ENCODE measurements around the gene PPM1G. TPM values are rescaled to one million over a fixed set of nuclear protein-coding genes. Genes with fewer than 3 reads are reported as not detected.

Gene PPM1G
- total RNA-seq, 1 experiment from 2014 or later, result 140 TPM

DNA sequence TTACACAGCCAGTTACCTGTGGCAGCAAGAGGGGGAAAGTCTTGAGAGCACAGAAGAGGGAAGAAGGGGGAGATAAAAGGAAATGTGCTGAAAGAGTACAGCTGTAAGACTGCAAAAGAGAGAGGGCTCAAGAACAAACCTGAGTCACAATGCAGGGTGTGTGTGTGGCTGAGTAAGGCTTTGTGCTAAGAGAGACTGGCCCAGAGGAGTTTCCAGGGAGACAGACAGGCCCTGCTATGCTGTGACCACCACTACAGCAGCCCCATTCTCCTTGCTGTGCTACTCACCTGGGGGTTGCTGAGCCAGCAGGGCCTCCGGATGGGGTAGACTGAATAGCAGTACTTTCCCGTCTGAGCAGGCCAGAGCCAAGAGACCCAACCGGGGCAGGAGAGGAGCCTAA is 74.1 kb downstream of the PPM1G start:
- RAD21 ChIA-PET (ENCODE audit: low non-redundant PET in 1 of 2, low total read pairs in 2 of 2, uncharacterized antibody in 2 of 2, unreplicated experiment in 2 of 2), result no interaction called here
- DNase-seq (ENCODE audit: low read depth, low spot score), result no peak
- BruUV-seq (replicated peaks), result no TSS peak

More for the DNA sequence above, 74.1 kb downstream of the PPM1G start:
- no peaks in the 10 kb centered on the region for H3K9me3 ChIP-seq (ENCODE audit: control insufficient read depth in 1 of 2, insufficient read depth in 1 of 2, low read depth in 1 of 2, low read length in 2 of 2)
- no peaks in the 10 kb centered on the region for H4K20me1 ChIP-seq (ENCODE audit: insufficient read depth)
- H3K79me2 ChIP-seq (ENCODE audit: insufficient read depth, low read length), result no peaks in the 10 kb centered on the region
- no peak overlapping the region for H3K27ac ChIP-seq (ENCODE audit: low read depth, low read length)
- H2AFZ ChIP-seq (ENCODE audit: low read depth, low read length, poor library complexity, severe bottlenecking), result no peak overlapping the region
- H3K4me2 ChIP-seq (ENCODE audit: low read length), result no peak overlapping the region
- H3K27me3 ChIP-seq (ENCODE audit: insufficient read depth, low read length), result no peaks in the 10 kb centered on the region
- intact Hi-C loops (cut with micrococcal nuclease), result no loop called here
- no peak overlapping the region for H3K9ac ChIP-seq (ENCODE audit: low read length)
- H3K4me3 ChIP-seq (replicated peaks in 1 of 2; ENCODE audit: low read depth in 1 of 2, low read length in 2 of 2), result no peak overlapping the region
- no peaks in the 10 kb centered on the region for H3K4me1 ChIP-seq (ENCODE audit: control insufficient read depth in 1 of 2, insufficient read depth in 2 of 2, low read length in 2 of 2)
- POLR2A ChIA-PET, result no interaction called here
- H3K9me2 ChIP-seq (ENCODE audit: insufficient read depth), result no peaks in the 10 kb centered on the region
- no peak for ATAC-seq
- CTCF ChIA-PET, result no interaction called here
- TF ChIP-seq TCF7L2 (IDR thresholded peaks at IDR 0.05; ENCODE audit: borderline replicate concordance, extremely low read depth, insufficient read depth, insufficient read length), result no peak
- H3K36me3 ChIP-seq (ENCODE audit: control insufficient read depth in 1 of 2, insufficient read depth in 2 of 2, low read length in 2 of 2), result peaks cover 29 to 42% of the 10 kb centered on the region in 2 experiments; a peak in 3 of 4 replicates

Other genes with a start within 250 kb of the PPM1G start
- 93.6 TPM for gene ATRAID, start 197.6 kb downstream of the PPM1G start, total RNA-seq (2021; ENCODE audit: unreplicated experiment)
- 55.4 TPM for gene SLC5A6, start 197.3 kb downstream of the PPM1G start, total RNA-seq (2021; ENCODE audit: unreplicated experiment)
- gene CAD, start 192.2 kb downstream of the PPM1G start, total RNA-seq (2021; ENCODE audit: unreplicated experiment), result 114 TPM
- 20.5 TPM for gene SLC30A3, start 146.5 kb downstream of the PPM1G start, total RNA-seq (2021; ENCODE audit: unreplicated experiment)
- 2.5 TPM for gene DNAJC5G, start 134.2 kb downstream of the PPM1G start, total RNA-seq (2021; ENCODE audit: unreplicated experiment)
- 2.0 TPM for gene TRIM54, start 127.2 kb downstream of the PPM1G start, total RNA-seq (2021; ENCODE audit: unreplicated experiment)
- 8.0 TPM for gene UCN, start 101.1 kb downstream of the PPM1G start, total RNA-seq (2021; ENCODE audit: unreplicated experiment)
- gene MPV17, start 86.5 kb downstream of the PPM1G start, total RNA-seq (2021; ENCODE audit: unreplicated experiment), result 55.4 TPM
- gene GTF3C2, start 52.8 kb downstream of the PPM1G start, total RNA-seq (2021; ENCODE audit: unreplicated experiment), result 88.2 TPM
- 43.8 TPM for gene EIF2B4, start 39.3 kb downstream of the PPM1G start, total RNA-seq (2021; ENCODE audit: unreplicated experiment)
- 90.5 TPM for gene SNX17, start 39.0 kb downstream of the PPM1G start, total RNA-seq (2021; ENCODE audit: unreplicated experiment)
- gene ZNF513, start 28.9 kb downstream of the PPM1G start, total RNA-seq (2021; ENCODE audit: unreplicated experiment), result 12.8 TPM
- gene NRBP1, start 19.0 kb upstream of the PPM1G start, total RNA-seq (2021; ENCODE audit: unreplicated experiment), result 79.1 TPM
- gene KRTCAP3, start 32.8 kb upstream of the PPM1G start, total RNA-seq (2021; ENCODE audit: unreplicated experiment), result 65.7 TPM
- gene IFT172, start 80.2 kb upstream of the PPM1G start, total RNA-seq (2021; ENCODE audit: unreplicated experiment), result 13.7 TPM
- 3.3 TPM for gene FNDC4, start 85.6 kb upstream of the PPM1G start, total RNA-seq (2021; ENCODE audit: unreplicated experiment)
- gene GCKR, start 87.2 kb upstream of the PPM1G start, total RNA-seq (2021; ENCODE audit: unreplicated experiment), result not detected
- 33.0 TPM for gene ZNF512, start 173.5 kb upstream of the PPM1G start, total RNA-seq (2021; ENCODE audit: unreplicated experiment)
- gene CCDC121, start 219.4 kb upstream of the PPM1G start, total RNA-seq (2021; ENCODE audit: unreplicated experiment), result 2.1 TPM
- 34.3 TPM for gene GPN1, start 219.5 kb upstream of the PPM1G start, total RNA-seq (2021; ENCODE audit: unreplicated experiment)

Data from HCT116 (cell line).